ENCODE results near the gene RASAL2.
"Not testable (repeated sequence)": the region's sequence is repeated elsewhere in the genome, so short reads cannot be mapped to it uniquely, and the experiment has no call there.

Gene RASAL2

DNA sequence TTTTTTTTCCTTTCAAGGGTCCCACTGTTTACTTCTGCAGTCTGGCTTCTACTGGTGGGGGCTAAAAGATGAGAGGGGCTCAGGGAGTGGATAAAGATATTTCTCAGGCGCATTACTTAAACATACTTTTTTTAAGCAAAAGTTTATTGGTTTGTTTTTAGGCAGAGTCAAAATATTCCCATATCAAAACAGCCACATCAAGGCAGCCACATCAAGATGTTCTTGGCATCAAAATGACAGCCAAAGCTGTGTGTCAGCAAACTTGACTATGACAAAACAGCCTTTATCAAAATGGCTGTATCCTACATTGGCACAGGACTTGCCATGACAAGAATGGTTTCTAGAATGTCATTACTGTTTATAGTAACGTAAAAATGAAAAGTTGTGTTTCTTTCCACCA is 22.1 kb upstream of the RASAL2 start:
- no peak for DNase-seq (ENCODE audit: low spot score)

DNA sequence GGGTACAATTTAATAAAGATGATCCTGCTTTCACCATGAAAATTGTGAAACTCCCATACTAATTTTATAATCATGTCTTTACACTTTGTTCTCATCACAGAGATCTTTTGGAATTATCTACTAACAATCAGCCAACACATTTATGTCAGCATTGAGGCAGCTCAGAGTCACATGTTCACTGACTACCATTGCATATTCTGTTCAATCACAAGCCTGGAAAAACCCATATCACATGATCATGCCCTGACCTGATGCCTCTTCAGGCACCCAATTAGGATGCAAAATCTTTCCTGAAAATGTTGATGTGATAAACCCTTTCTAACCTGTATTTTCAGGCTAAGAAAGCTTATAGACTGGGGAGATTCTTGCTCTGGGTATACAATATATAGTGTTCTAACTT is 21.6 kb upstream of the RASAL2 start:
- no peak for DNase-seq (ENCODE audit: low spot score)

DNA sequence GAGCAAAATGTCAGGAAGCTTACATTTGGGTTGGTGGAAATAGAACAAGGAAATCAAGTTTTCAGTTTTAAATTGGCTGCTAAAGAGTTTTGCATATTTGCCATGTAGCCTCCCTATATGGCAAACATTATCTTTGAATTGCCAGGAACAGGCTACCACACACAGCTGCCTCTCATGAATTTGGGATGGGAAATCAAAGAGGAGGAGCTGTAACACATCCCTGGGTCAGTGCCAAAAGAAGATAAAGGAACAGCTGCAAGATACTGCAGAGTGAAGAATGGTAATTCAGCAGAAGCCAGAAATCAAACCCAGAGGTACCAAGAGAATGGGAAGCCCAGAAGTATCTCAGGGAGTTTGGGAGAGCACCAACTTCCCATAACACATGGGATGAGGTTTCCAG is 18.6 kb upstream of the RASAL2 start:
- no peak for DNase-seq (ENCODE audit: low spot score)

DNA sequence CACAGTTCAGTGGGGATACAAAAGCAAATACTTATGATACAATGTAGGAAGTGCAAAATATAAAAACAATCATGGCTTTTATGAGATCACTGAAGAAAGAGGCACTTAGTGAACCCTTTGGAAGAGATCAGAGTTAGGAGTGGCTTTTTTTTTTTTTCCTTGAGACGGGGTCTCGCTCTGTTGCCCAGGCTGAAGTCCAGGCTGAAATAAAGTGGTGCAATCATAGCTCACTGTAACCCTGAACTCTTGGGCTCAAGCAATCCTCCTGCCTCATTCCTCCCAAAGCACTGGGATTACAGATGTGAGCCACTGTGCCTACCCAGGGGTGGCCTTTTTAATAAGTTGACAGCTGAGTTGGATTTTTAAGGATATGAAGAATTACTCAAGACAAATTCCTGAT is 17.3 kb upstream of the RASAL2 start:
- DNase-seq (ENCODE audit: low spot score): no peak

DNA sequence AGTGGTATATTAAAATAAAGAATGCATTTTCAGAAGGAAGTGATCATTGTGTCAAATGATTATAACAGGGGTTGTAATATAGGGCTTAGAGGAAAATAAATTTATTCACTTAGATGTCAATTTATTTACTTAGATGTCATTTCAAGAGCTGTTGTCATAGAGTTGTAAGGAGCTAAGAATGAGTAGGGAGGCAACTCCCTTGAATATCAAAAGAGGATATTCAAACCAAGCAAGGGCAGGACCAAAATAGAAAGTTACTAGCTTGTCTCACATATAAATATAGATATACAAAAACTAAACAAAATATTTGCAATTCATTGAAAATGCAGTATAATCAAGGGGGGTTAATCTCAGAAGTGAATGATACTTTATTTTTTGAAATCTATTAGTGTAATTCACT is 16.0 kb upstream of the RASAL2 start:
- no peak for DNase-seq (ENCODE audit: low spot score)

DNA sequence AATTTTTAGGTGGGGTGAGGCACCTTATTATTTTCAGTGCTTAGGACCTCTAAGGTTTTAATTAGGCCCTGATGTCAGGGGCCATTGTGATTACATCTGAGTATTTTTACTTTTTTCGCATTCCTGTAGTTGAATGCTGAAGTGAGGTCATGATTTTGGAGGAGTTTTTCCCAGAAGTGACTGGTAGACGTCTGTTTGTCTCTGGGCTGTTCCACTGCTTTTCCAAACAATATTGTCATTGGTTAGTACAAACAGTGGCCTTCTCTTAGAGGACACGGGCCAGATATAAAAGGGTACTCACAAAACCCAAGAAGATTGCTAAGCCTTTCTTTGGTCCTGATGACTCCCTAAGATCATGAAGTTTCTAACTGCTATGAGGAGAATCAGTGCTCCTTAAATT is 7.6 kb upstream of the RASAL2 start:
- DNase-seq (ENCODE audit: low spot score): no peak

DNA sequence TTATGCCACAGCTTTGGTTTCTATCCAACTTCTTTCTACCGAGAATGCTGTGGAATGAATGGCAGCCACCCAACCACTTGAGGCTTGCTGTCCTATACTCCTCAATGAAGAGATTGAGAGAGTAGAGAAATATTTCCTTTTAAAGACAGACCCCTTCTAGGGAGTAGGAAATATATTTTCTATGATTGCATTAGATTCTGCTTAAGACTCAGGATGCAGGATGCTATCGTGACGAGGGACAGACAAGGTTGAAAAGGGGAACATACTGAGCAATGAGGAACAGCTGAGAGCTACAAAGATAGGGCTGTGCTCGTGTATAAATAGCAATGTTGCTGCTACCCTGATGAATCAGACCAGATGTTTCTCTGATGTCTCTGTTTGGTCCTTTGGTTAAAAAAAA is 7.1 kb upstream of the RASAL2 start:
- DNase-seq (ENCODE audit: low spot score): no peak

DNA sequence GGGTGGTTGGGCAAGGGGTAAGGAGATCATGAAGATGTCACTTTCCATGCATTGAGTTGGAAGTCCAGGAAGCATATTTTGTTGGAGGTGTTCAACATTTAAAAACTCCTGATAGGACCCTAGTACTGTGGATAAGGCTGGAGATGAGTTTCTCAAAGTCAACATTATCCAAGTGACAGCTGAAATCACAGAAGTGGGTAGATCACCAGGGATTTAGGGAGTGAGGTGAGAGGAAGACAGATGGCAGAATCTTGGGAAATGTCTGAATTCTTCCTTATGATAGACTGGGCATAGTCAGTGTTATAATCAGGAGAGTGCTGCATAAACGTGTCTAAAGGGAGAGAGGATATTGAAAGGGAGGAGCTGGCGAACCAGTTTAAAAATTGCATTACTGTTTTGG is 5.3 kb upstream of the RASAL2 start:
- no peak for DNase-seq (ENCODE audit: low spot score)

DNA sequence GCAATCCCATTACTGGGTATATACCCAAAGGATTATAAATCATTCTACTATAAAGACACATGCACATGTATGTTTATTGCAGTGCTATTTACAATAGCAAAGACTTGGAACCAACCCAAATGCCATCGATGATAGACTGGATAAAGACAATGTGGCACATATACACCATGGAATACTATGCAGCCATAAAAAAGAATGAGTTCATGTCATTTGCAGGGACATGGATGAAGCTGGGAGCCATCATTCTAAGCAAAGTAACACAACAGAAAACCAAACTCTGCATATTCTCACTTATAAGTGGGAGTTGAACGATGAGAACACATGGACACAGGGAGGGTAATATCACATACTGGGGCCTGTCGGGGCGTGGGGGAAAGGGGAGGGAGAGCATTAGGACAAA is 2.5 kb upstream of the RASAL2 start:
- DNase-seq (ENCODE audit: low spot score): not testable (repeated sequence)

DNA sequence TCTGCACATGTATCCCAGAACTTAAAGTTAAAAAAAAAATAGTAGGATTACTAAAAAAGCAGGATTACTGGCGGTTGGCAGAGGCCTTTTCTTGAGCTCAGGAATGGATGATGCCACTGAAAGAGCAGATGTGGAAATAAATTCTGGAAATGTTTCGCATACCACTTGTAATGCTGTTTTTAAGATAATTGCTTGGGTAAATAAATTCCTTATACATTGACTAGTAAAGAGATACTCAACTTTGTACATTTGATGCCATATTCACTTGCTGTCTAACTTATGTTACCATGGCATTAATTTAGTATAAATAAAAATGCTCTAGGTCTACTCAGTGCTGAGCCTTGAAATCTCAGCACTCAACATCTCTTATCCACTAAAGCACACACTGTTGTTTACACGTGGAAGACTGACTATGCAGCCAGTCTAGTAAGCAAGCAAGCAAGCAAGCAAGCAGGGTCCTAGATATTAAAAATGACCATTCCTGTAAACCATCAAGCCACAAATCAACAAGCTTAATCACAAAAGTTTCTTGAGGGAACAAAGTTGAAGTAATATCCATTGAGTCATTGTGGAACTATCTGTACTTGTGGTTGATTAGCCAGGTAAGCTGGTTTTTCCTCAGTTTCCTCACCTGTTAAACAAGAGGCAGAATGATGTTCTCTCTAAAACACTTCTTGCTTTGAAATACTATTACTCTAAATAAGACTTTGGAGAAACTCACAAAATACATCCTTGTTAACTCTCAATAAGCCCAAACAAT is 1.7 kb upstream of the RASAL2 start:
- DNase-seq (ENCODE audit: low spot score): no peak

DNA sequence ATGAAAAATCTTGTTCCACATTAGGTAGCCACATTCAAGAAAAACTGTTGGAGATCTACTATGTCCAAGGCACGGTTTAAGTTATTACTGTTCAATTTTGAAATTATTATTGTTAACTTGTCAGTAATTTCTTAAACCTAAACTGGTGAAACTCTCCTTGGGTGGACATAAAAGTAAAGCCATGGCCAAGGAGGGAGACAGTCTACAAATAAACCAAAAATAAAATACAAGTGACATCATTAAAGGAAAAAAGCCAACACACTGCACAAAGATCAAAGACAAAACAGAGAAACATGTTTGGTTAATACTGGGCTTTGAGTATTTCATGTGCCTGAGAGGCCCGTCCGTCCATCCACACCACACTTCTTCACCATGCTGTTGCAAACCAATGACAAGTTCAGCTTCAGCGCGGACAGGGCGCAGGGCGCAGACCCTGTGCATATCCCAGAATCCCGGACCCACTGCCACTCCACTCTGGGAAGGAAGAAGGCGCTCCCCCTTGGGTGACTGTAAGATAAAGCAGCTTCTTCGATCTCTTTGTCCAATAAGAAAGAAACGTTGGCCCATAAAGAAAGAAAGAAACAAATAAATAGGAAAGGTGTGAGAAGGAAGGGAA is 918 bp upstream of the RASAL2 start:
- DNase-seq (ENCODE audit: low spot score): no peak

DNA sequence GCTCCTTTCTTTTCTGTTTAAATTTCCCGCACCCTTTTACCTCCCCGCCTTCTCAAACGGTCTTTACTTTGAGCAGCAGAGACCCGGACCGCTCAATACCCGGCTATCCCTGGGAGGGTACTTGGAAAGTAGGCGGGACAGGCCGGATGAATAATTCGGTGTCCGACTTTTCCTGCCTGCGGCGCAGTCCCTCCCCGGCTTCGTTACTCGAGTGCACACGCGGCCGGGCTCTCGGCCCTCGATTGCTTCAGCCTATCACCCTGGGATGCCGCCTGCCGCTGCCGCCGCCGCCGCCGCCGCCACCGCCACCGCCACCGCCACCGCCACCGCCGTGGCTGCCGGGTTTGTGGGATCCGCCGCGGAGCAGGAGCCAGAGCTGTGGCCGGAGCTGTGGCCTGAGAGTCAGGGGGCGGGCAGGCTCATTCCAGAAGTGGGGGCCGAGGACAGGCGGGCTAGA is 382 bp upstream of the RASAL2 start:
- DNase-seq (ENCODE audit: low spot score): peak; percentile 22

DNA sequence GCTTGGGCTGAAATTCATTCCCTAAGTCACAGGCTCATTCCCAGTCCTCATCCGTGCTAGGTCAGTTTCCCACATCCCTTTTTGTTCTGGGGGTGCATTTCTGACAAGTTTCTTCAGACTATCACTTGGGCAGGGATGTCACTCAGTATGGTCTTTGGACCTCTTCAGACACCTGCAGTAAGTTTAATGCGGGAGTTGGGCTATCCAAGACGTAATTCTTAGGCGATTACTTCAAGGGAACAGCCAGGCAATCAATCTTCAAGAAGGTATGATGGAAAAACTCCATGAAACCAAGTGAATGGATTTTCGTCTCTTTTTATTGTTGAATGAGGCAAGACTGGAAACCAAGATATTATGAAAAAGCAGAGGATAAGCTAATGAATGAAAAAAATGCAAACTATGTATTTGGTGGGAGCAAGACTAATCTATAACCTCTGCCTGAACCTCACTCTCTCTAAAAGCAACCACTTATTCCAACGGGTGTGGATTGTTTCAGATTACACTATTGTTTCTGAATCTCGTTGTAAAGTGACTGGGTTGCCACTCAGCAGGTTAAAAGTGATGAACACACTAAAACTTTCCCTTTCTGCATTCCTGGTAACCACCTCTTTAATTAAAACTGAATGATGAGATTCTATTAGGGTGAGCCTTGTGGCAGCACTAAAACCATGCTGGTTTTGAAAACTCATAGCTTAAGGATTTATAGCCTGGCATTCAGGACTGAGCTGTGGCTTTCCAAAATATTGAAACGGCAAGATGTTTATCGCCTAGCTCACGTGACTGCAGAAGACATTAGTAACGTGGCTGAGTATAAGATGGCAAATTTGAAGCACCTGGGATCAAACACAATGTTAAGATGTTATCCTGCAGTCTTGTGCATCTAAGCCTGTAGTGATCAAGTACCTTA is 1.1 kb downstream of the RASAL2 start:
- DNase-seq (ENCODE audit: low spot score): no peak

DNA sequence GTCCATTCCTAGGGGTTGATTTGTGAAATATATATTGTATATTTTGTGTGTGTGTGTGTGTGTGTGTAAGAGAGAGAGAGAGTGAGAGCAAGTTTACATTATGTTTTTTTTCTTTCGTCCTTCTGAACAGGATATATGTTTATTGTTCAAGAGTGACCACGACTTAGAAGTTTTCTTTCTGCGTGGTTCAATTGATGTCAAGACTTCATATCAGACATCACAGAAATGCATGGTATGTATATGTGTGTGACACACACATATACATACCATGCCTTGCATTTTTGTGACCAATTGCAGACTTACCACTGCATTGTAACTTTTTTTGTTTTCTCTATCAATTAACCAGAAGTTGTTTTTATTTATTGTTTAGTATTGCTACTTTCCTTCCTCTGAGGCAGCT is 2.5 kb downstream of the RASAL2 start:
- DNase-seq (ENCODE audit: low spot score): no peak

DNA sequence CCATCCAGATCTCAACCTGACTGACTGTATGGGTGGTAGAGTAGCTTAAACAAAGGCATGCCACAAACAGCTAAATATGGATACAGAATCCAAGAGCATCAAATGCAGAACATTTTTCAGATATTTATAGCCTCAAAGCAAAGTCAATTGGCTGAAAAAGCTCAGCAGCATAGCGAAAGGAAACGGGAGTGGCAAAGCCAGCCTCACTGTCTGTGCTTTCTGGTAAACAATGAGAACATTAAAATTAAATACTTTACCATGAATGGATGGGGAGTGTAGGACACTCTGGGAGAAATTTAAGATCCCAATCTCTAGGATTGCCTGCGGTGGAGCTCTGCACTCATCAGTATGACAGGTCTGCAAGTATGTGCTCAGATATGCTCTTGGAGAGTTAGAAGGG is 4.4 kb downstream of the RASAL2 start:
- no peak for DNase-seq (ENCODE audit: low spot score)

DNA sequence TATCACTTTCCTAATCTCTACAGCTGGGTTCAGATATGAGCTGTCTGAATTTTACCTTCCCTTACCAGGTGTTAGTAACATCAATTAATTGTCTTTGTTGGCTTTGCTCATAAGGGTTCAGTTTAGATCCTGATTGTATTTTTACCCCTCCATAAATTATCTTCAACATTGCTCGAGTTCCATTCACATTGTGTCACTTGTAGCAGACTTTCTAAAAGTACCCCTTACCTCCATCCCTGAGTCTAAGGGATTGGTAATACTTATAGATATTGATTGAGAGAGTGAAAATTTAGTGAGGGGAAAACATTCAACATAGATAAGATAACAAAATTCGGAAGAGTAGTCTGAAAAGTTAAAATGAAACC is 7.3 kb downstream of the RASAL2 start:
- DNase-seq (ENCODE audit: low spot score): no peak

DNA sequence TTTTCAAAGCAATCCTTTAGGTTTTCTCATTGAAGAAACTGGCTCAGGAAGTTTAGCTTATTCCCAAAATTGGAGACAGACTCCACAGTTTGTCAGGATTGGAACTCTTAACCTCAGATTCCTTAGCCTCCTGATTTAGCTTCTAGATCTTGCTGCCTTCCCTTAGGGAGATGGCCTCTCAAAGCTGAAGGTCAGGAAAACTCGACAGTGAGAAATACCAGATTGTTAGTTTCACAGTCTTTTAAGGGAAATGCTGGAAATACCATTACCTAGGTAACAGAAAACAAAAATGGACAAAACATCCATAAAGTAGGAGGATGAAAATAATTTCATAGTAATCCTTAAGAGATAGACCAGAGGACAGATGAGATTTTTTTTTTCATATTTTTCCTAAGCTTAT is 7.8 kb downstream of the RASAL2 start:
- no peak for DNase-seq (ENCODE audit: low spot score)

DNA sequence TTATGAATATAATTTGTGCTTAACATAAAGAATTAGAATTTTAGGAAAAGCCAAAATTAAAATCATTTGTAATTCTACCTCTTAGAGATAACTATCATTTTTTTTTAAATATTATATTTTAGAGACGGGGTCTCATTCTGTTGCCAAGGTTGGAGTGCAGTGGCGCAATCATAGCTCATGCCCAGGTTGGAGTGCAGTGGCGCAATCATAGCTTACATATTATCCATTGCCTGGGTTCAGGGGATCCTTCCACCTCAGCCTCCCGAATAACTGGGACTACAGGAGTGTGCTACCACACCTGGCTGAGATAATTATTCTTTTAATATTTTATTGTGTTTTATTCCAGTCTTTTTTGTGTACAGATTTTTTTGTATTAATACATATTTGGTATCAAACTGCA is 8.3 kb downstream of the RASAL2 start:
- no peak for DNase-seq (ENCODE audit: low spot score)

DNA sequence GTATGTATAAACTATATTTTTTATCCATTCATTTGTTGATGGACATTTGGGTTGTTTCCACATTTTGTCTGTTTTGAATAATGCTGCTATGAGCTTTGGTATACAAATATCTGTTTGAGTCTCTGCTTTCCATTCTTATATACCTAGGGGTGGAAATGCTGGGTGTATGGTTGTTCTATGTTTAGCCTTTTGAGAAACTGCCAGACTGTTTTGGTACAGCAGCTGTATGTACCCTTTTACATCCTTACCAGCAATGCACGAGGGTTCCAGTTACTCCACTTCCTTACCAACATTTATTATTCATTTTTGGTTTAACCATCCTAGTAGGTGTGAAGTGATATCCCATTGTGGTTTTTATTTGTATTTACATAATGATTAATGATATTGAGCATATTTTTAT is 13.9 kb downstream of the RASAL2 start:
- DNase-seq (ENCODE audit: low spot score): no peak

DNA sequence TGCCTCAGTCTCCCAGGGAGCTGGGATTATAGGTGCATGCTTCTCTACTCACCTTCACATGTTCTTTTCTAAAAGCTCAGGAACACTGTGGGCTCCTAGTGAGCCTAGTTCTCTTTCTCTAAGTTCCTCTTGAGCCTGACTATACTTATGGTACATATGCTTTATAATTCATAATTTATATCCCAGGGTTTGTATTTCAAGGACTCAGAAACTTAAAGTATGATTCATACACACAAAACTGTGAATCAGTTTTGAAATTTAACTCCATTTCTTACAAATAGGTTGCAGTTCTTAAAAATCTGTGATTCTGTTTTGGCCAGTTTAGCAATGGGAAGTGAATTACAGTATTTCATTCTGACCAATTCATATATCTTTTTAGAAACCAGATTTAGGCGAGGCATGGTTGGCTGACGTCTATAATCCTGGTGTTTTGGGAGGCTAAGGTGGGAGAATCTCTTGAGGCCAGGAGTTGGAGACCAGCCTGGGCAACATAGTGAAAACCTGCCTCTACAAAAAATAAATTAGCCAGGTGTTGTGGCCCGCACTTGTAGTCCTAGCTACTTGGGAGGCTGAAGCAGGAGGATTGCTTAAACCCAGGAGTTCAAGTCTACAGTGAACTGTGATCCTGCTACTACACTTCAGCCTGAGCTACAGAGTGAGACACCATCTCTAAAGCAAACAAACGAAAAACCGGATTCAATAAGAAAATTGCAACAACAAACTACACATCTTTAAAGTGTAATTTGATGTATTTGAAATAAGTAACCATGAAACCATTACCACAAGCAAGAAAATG is 15.6 kb downstream of the RASAL2 start:
- no peak for DNase-seq (ENCODE audit: low spot score)

DNA sequence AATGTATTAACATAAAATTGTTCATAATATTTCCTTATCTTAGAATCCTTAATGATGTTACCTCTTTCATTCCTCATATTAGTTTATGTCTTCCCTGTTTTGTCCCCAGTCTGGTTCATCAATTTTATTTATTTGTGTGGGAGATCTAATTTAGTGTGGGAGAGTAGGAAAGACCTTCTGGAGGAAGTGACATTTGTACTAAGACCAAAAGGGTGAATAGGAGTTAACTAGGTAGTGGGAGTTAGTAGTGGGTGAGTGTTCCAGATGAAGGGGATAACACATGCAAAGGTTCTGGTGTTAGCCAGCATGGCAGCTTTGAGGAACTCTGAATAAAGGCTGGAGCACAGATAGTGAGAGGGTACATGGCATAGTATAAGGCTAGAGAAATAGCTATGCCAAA is 21.4 kb downstream of the RASAL2 start:
- no peak for DNase-seq (ENCODE audit: low spot score)

DNA sequence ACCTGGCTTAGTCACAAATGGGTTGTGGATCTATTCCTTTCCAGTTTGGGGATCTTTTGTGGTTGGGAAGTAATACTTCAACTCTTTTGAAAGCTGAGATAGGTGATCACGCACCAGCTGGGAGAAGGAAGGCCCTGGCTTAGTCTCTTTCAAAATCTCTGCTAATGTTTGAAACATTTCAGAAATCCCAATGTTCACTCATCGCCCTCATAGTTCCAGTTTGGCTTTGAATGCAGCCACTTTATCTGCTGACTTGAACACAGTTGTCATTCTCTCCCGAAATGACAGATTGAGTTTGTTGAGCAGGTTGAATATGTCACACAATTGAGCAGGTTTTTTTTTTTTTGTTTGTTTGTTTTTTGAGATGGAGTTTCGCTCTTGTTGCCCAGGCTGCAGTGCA is 24.6 kb downstream of the RASAL2 start:
- no peak for DNase-seq (ENCODE audit: low spot score)
